OCI-LY1 (cell line): ENCODE measurements around the gene RASSF8.

Experiments used
- H2AFZ ChIP-seq: fragments of 200-600 bp; sonication (generic), shearing (Covaris generic); 2 replicates; pipeline ENCODE4 v1.6.0; 2014; ENCODE audit warnings: antibody characterized with exemption, mild to moderate bottlenecking, low read length
- H3F3A ChIP-seq: fragments of 200-600 bp; sonication (generic), shearing (Covaris generic); 2 replicates; pipeline ENCODE4 v1.6.0; 2014; ENCODE audit warnings: mild to moderate bottlenecking, antibody characterized with exemption, low read length, moderate library complexity; ENCODE audit not compliant: insufficient read depth
- H3K27ac ChIP-seq: fragments of 200-600 bp; sonication (generic); 2 replicates; pipeline ENCODE4 v1.5.1; 2014; ENCODE audit warnings: low read length, mixed run types, mild to moderate bottlenecking, low read depth; ENCODE audit not compliant: poor library complexity, severe bottlenecking
- H3K27me3 ChIP-seq: fragments of 200-600 bp; sonication (generic); 2 replicates; pipeline ENCODE4 v1.6.0; 2014; ENCODE audit warnings: antibody characterized with exemption, mild to moderate bottlenecking, low read length, moderate library complexity; ENCODE audit not compliant: insufficient read depth
- H3K36me3 ChIP-seq: fragments of 200-600 bp; sonication (generic); 2 replicates; pipeline ENCODE4 v1.6.1; 2014; ENCODE audit warnings: mild to moderate bottlenecking, antibody characterized with exemption, low read length, moderate library complexity, mixed read lengths; ENCODE audit not compliant: insufficient read depth
- H3K4me1 ChIP-seq: fragments of 200-600 bp; sonication (generic); 2 replicates; pipeline ENCODE4 v1.5.1; 2014; ENCODE audit warnings: mild to moderate bottlenecking, low read length, moderate library complexity; ENCODE audit not compliant: insufficient read depth, severe bottlenecking
- H3K4me2 ChIP-seq: fragments of 200-600 bp; sonication (generic), shearing (Covaris generic); 2 replicates; pipeline ENCODE4 v1.6.1; 2014; ENCODE audit warnings: low read length
- H3K4me3 ChIP-seq: fragments of 200-600 bp; sonication (generic); 2 replicates; pipeline ENCODE4 v1.5.1; 2014; ENCODE audit warnings: low read length, low read depth, mild to moderate bottlenecking, mixed read lengths; ENCODE audit not compliant: poor library complexity, severe bottlenecking
- H3K79me2 ChIP-seq: fragments of 200-600 bp; shearing (Covaris generic); 2 replicates; pipeline ENCODE4 v1.6.1; 2016; ENCODE audit warnings: mixed run types, low read length, mixed read lengths; ENCODE audit not compliant: insufficient read depth
- H3K9ac ChIP-seq: fragments of 200-600 bp; sonication (generic), shearing (Covaris generic); 2 replicates; pipeline ENCODE4 v1.6.1; 2014; ENCODE audit warnings: mild to moderate bottlenecking, low read length, mixed read lengths
- H3K9me2 ChIP-seq: fragments of 200-600 bp; sonication (generic), shearing (Covaris generic); 2 replicates; pipeline ENCODE4 v1.6.1; 2014; ENCODE audit warnings: low read depth, mild to moderate bottlenecking, low read length, mixed read lengths
- H3K9me3 ChIP-seq: fragments of 200-600 bp; shearing (Covaris generic); 2 replicates; pipeline ENCODE4 v1.6.1; 2014; ENCODE audit warnings: low read length, mixed read lengths
- H4K20me1 ChIP-seq: fragments of 200-600 bp; sonication (generic), shearing (Covaris generic); 2 replicates; pipeline ENCODE4 v1.6.0; 2016; ENCODE audit warnings: mild to moderate bottlenecking, low read length; ENCODE audit not compliant: insufficient read depth
- CTCF ChIP-seq: fragments of 200-600 bp; sonication (generic), shearing (Covaris generic); IDR thresholded peaks from 2 replicates; pipeline ENCODE4 v1.5.1; 2017; ENCODE audit warnings: mild to moderate bottlenecking, antibody characterized with exemption, low read length, moderate library complexity, mixed read lengths
- EZH2 ChIP-seq: fragments of 200-600 bp; sonication (generic), shearing (Covaris generic); IDR thresholded peaks from 2 replicates; pipeline ENCODE4 v1.8.0; 2017; ENCODE audit warnings: borderline replicate concordance, mixed run types, mild to moderate bottlenecking, antibody characterized with exemption, low read length, moderate library complexity, mixed read lengths

Gene RASSF8

GRCh38 chr12:26113181-26113654 is 154.7 kb downstream of the RASSF8 start:
- H3K36me3 ChIP-seq = no peaks in the 10 kb centered on the region
- H3K4me1 ChIP-seq = peaks cover 18% of the 10 kb centered on the region
- H3F3A ChIP-seq = no peaks in the 10 kb centered on the region
- H3K9me2 ChIP-seq = no peaks in the 10 kb centered on the region
- no peak overlapping the region for H2AFZ ChIP-seq
- no peaks in the 10 kb centered on the region for H3K79me2 ChIP-seq
- peak overlapping the region; percentile 59 for H3K4me3 ChIP-seq
- H3K9me3 ChIP-seq = no peaks in the 10 kb centered on the region
- peak overlapping the region; percentile 71 for H3K4me2 ChIP-seq
- H3K27ac ChIP-seq = no peak overlapping the region
- no peaks in the 10 kb centered on the region for H4K20me1 ChIP-seq
- H3K9ac ChIP-seq = no peak overlapping the region
- H3K27me3 ChIP-seq = no peaks in the 10 kb centered on the region; the same call in 1 of the 2 replicates
- TF ChIP-seq EZH2 (no peak), CTCF (no peak)

GRCh38 chr12:26113853-26114719 is 155.6 kb downstream of the RASSF8 start:
- H3K4me1 ChIP-seq = peaks cover 18% of the 10 kb centered on the region
- no peaks in the 10 kb centered on the region for H3K9me2 ChIP-seq
- no peak overlapping the region for H3K27ac ChIP-seq
- H3K27me3 ChIP-seq = no peaks in the 10 kb centered on the region; the same call in 1 of the 2 replicates
- H3F3A ChIP-seq = no peaks in the 10 kb centered on the region
- no peaks in the 10 kb centered on the region for H4K20me1 ChIP-seq
- TF ChIP-seq EZH2 (no peak), CTCF (peak; percentile 21; the same call in 1 of the 2 replicates)
- no peak overlapping the region for H2AFZ ChIP-seq
- no peaks in the 10 kb centered on the region for H3K36me3 ChIP-seq
- H3K4me2 ChIP-seq = peak overlapping the region; percentile 71
- H3K9ac ChIP-seq = peak overlapping the region; percentile 49; the same call in 1 of the 2 replicates
- peak overlapping the region; percentile 59 for H3K4me3 ChIP-seq
- H3K9me3 ChIP-seq = no peaks in the 10 kb centered on the region
- H3K79me2 ChIP-seq = no peaks in the 10 kb centered on the region

DNA sequence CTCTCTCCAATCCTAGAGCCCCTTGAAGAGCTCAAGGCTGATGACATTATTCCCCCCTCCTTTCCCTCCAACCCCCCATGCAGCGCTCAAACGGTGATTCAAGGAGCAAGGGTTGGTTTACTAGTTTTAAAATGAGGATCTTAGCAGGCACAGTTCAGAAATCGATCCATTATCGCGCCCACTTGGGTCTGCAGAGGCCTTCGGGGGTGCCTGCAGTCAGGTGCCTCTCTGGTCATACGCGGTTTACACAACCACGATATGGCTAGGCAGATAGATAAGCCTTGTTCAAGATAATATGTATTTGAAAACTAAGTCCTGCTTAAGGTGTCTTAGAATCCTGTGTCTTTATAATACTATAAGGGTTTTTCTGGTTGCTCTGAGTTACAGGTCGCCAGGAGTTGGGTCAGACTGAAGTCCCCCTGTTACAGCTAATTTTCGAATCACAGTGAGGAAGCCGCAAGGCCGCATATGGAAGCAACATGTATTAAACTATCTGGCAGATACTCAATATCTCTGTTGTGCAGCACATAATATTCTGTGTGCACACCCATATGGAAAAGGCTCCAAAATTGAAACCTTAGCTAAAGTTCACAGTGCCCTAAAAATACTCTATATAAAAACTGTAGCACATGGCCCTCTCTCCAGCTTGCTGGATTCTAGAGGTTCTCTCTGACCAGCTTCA is 156.4 kb downstream of the RASSF8 start:
- peaks cover 18% of the 10 kb centered on the region for H3K4me1 ChIP-seq

More for the DNA sequence above, 156.4 kb downstream of the RASSF8 start:
- H4K20me1 ChIP-seq = no peaks in the 10 kb centered on the region
- no peaks in the 10 kb centered on the region for H3K79me2 ChIP-seq
- no peaks in the 10 kb centered on the region; the same call in 1 of the 2 replicates for H3K27me3 ChIP-seq
- no peak overlapping the region for H2AFZ ChIP-seq
- no peaks in the 10 kb centered on the region for H3K9me2 ChIP-seq
- peak overlapping the region; percentile 71 for H3K4me2 ChIP-seq
- H3K27ac ChIP-seq = no peak overlapping the region
- peak overlapping the region; percentile 59 for H3K4me3 ChIP-seq
- no peaks in the 10 kb centered on the region for H3K36me3 ChIP-seq
- TF ChIP-seq CTCF (no peak), EZH2 (no peak)
- H3F3A ChIP-seq = no peaks in the 10 kb centered on the region
- H3K9me3 ChIP-seq = no peaks in the 10 kb centered on the region
- no peak overlapping the region for H3K9ac ChIP-seq
